Esophagus muscularis mucosa (tissue), 4 donors: Measurements from ENCODE around the gene HSBP1L1. TPM values are rescaled to one million over a fixed set of nuclear protein-coding genes. Genes with fewer than 3 reads are reported as not detected.

Experiments used
- DNase-seq: peaks from one replicate; pipeline ENCODE4 v3.0.0-alpha.2; 2017; ENCODE audit errors: extremely low spot score
- H3K27ac ChIP-seq, 4 donors: fragments of 200-600 bp; sonication (generic); replicated peaks in 1 of 4; 1 replicate in 3 of 4; 2 replicates in 1 of 4; pipeline ENCODE4 v1.5.1; 2016 to 2019; ENCODE audit warnings: mild to moderate bottlenecking in 1 of 4
- H3K27me3 ChIP-seq, 4 donors: fragments of 200-600 bp; sonication (generic); one replicate each; pipeline versions ENCODE4 v1.5.1 to v1.6.0; 2016 to 2019
- H3K36me3 ChIP-seq, 4 donors: fragments of 200-600 bp; sonication (generic); one replicate each; pipeline ENCODE4 v1.5.1; 2016 to 2019
- H3K4me1 ChIP-seq, 4 donors: fragments of 200-600 bp; sonication (generic); one replicate each; pipeline ENCODE4 v1.5.1; 2016 to 2019
- H3K4me3 ChIP-seq, 4 donors: fragments of 200-600 bp; sonication (generic); 1 replicate in 2 of 4; 2 replicates in 2 of 4; pipeline ENCODE4 v1.5.1; 2016 to 2019; ENCODE audit warnings: mild to moderate bottlenecking in 4 of 4, moderate library complexity in 1 of 4
- H3K9me3 ChIP-seq, 4 donors: fragments of 200-600 bp; sonication (generic); 1 replicate in 3 of 4; 2 replicates in 1 of 4; pipeline ENCODE4 v1.5.1; 2016 to 2019
- EP300 ChIP-seq: sonication (generic); formaldehyde crosslinking; IDR thresholded peaks from one replicate; pipeline ENCODE4 v1.6.1; 2017; ENCODE audit warnings: antibody characterized with exemption
- POLR2A ChIP-seq: fragments of 450-650 bp; IDR thresholded peaks from one replicate; pipeline ENCODE4 v1.6.1; 2017; ENCODE audit warnings: antibody characterized with exemption, moderate library complexity, mild to moderate bottlenecking, low read depth
- POLR2AphosphoS5 ChIP-seq, 2 donors: sonication (generic); formaldehyde crosslinking; IDR thresholded peaks; one replicate each; pipeline ENCODE4 v1.6.1; 2017; ENCODE audit warnings: antibody characterized with exemption in 2 of 2
- WGBS: methylation state at CpG from one replicate; pipeline ENCODE4 v1.1.5; 2018; 5-methylcytosine and 5-hydroxymethylcytosine counted together
- intact Hi-C: fragments of 100-400 bp; cut with DNase I; formaldehyde crosslinking; loops from one replicate; pipeline ENCODE4 v1.15.1; 2023
- total RNA-seq, 4 donors: library from RNA; depleted of rRNA; stranded (reverse); fragments of >200 nt; gene quantifications; one replicate each; pipeline versions ENCODE4 v1.1.0 to v1.2.1, GENCODE V29; 2016
- TF ChIP-seq, protein P1 (sequence below), 3 experiments: fragments of 200-600 bp in 2 of 3; fragments of 450-650 bp in 1 of 3; sonication (generic) in 2 of 3; IDR thresholded peaks; one replicate each; pipeline ENCODE4 v1.5.1; 2017 to 2019; ENCODE audit warnings: antibody characterized with exemption in 3 of 3, mild to moderate bottlenecking in 2 of 3, moderate library complexity in 1 of 3

The HSBP1L1 gene
- total RNA-seq, 4 donors from 2014 or later, result 4.6 to 7.2 (median 6.6) TPM

DNA sequence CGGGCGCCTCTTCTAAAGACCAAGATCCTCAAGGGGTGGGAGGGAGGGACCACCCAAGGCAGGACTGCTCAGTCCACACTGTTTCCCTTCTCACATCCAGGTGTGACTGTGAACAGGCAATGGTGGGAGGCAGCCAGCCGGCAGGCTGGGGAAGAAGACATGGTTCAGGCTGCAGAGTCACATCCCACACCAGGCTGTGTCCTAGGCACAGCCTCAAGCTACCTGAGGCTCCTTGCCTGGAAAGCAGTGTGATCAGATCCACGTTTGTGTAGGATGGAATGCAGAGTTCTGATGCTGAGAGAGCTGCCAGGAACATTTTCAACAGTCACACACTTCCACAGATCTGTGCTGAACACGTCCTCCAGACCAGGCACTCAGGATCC, 29.4 kb upstream of the HSBP1L1 start:
- Histone ChIP-seq H3K4me3 (no peak overlapping the region), H3K36me3 (peaks cover 4 to 52% (median 27%) of the 10 kb centered on the region in 4 donors), H3K4me1 (peaks cover 3 to 17% (median 12%) of the 10 kb centered on the region in 4 donors), H3K27ac (no peak overlapping the region), H3K9me3 (peaks cover 0 to 34% (median 13%) of the 10 kb centered on the region in 4 donors), H3K27me3 (no peaks in the 10 kb centered on the region)
- intact Hi-C loops, result no loop called here
- no peak for DNase-seq
- WGBS, result 89% methylated on average over 5 of the region's 5 CpGs
- no peak for TF ChIP-seq POLR2AphosphoS5 (IDR thresholded peaks at IDR 0.05)
- TF ChIP-seq POLR2A, result no peak
- TF ChIP-seq, protein P1, sequence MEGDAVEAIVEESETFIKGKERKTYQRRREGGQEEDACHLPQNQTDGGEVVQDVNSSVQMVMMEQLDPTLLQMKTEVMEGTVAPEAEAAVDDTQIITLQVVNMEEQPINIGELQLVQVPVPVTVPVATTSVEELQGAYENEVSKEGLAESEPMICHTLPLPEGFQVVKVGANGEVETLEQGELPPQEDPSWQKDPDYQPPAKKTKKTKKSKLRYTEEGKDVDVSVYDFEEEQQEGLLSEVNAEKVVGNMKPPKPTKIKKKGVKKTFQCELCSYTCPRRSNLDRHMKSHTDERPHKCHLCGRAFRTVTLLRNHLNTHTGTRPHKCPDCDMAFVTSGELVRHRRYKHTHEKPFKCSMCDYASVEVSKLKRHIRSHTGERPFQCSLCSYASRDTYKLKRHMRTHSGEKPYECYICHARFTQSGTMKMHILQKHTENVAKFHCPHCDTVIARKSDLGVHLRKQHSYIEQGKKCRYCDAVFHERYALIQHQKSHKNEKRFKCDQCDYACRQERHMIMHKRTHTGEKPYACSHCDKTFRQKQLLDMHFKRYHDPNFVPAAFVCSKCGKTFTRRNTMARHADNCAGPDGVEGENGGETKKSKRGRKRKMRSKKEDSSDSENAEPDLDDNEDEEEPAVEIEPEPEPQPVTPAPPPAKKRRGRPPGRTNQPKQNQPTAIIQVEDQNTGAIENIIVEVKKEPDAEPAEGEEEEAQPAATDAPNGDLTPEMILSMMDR (IDR thresholded peaks at IDR 0.05), result no peak
- TF ChIP-seq EP300, result no peak

DNA sequence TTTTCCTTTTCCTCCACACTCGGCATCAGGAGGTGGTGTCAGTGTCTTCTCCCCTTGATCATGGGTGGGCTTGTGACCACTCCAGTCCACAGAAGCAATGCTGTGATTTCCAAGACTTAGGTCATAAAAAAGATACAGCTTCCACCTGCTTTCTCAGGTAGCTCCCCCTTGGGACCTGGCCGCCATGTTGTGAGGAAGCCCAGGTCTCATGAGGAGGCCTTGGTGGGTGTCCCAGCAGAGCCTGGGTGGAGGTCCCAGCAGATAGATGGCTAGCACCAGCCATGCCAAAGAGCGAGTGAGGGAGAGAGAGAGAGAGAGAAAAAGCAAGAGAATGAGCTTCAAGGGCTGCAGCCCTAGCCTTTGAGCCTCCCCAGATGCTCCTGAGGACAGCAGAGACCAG, 28.9 kb upstream of the HSBP1L1 start:
- H3K27me3 ChIP-seq, result no peaks in the 10 kb centered on the region
- H3K4me1 ChIP-seq, result peaks cover 3 to 17% (median 12%) of the 10 kb centered on the region in 4 donors
- intact Hi-C loops, result no loop called here
- 100% methylated on average over 3 of the region's 3 CpGs for WGBS
- DNase-seq, result no peak
- H3K27ac ChIP-seq, result no peak overlapping the region
- peaks cover 5 to 56% (median 29%) of the 10 kb centered on the region in 4 donors for H3K36me3 ChIP-seq
- H3K9me3 ChIP-seq, result peaks cover 0 to 30% (median 11%) of the 10 kb centered on the region in 4 donors
- no peak overlapping the region for H3K4me3 ChIP-seq
- TF ChIP-seq POLR2A (no peak), POLR2AphosphoS5 (IDR thresholded peaks at IDR 0.05) (no peak), EP300 (no peak)
- TF ChIP-seq, protein P1 (IDR thresholded peaks at IDR 0.05), result no peak

DNA sequence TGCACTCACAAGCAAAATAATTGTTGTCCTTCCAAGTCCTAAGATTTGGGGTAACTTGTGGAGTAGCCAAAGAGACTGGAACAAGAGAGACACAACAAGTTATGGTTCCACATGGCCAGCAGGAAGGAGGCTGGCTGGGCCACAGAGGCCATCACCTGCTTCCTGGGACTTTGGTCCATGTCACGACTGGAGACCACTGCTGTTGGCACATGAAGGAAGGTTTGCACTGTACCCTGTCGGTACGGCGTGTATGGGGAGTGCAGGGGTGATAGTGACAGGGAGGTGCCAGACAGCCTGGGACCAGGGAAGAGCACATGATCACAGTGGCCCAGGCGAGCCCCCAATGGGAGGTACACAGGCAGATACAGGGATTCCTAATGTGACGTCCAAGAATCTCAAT, 28.5 kb upstream of the HSBP1L1 start:
- Histone ChIP-seq H3K36me3 (peaks cover 5 to 60% (median 33%) of the 10 kb centered on the region in 4 donors), H3K4me3 (no peak overlapping the region), H3K27ac (no peak overlapping the region), H3K27me3 (no peaks in the 10 kb centered on the region), H3K9me3 (peaks cover 0 to 26% (median 8%) of the 10 kb centered on the region in 4 donors), H3K4me1 (peaks cover 3 to 17% (median 12%) of the 10 kb centered on the region in 4 donors)
- 93% methylated on average over 6 of the region's 6 CpGs for WGBS
- no peak for DNase-seq
- TF ChIP-seq POLR2A (no peak), POLR2AphosphoS5 (IDR thresholded peaks at IDR 0.05) (no peak), EP300 (no peak)
- TF ChIP-seq, protein P1 (IDR thresholded peaks at IDR 0.05), result no peak
- intact Hi-C loops, result no loop called here

DNA sequence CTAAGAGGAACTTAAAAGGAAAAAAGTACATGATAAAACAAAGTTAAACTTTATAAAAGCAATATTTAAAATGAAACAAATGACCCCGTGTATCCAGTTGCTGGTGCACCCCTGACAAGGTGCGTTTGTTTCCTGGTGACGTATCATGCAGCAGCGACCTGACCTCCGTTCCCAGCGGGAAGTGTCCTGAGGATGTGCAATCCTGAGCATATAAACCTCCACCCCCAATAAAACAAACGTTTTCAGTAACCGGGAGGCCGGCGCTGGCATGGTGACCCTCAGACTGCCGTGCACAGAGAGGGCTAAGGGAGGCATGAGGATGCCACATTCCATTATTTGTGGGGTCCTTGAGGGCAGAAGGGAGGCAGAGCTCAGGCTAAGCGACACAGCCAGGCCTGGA, 27.8 kb upstream of the HSBP1L1 start:
- no peak for DNase-seq
- peaks cover 3 to 17% (median 12%) of the 10 kb centered on the region in 4 donors for H3K4me1 ChIP-seq
- H3K27ac ChIP-seq, result no peak overlapping the region
- H3K27me3 ChIP-seq, result no peaks in the 10 kb centered on the region
- H3K4me3 ChIP-seq, result no peak overlapping the region
- peaks cover 0 to 20% (median 7%) of the 10 kb centered on the region in 4 donors for H3K9me3 ChIP-seq
- TF ChIP-seq, protein P1 (IDR thresholded peaks at IDR 0.05), result no peak
- no peak for TF ChIP-seq POLR2AphosphoS5 (IDR thresholded peaks at IDR 0.05)
- 91% methylated on average over 12 of the region's 12 CpGs for WGBS
- peaks cover 6 to 67% (median 39%) of the 10 kb centered on the region in 4 donors for H3K36me3 ChIP-seq
- intact Hi-C loops, result no loop called here
